Upper lobe of right lung (tissue), 1 donor: ENCODE measurements around the gene KRTAP4-1. TPM values are rescaled to one million over a fixed set of nuclear protein-coding genes. Genes with fewer than 3 reads are reported as not detected.
"Not testable (repeated sequence)": the region's sequence is repeated elsewhere in the genome, so short reads cannot be mapped to it uniquely, and the experiment has no call there.

Experiments
- ATAC-seq: fragments of 200-7000 bp; cut with Tn5 transposase; one replicate; pipeline ENCODE4 v1.9.1; 2020; ENCODE audit warnings: mild to moderate bottlenecking, moderate library complexity
- DNase-seq: peaks from one replicate; pipeline ENCODE4 v3.0.0-alpha.2; 2020
- H3K27ac ChIP-seq: fragments of 200-600 bp; one replicate; pipeline ENCODE4 v1.8.0; 2022
- H3K27me3 ChIP-seq: fragments of 200-600 bp; one replicate; pipeline ENCODE4 v1.8.0; 2022; ENCODE audit warnings: mild to moderate bottlenecking
- H3K36me3 ChIP-seq: fragments of 200-600 bp; one replicate; pipeline ENCODE4 v1.8.0; 2022
- H3K4me1 ChIP-seq: fragments of 200-600 bp; one replicate; pipeline ENCODE4 v1.8.0; 2022
- H3K4me3 ChIP-seq: fragments of 200-600 bp; one replicate; pipeline ENCODE4 v1.8.0; 2022; ENCODE audit warnings: mild to moderate bottlenecking
- H3K9me3 ChIP-seq: fragments of 200-600 bp; one replicate; pipeline ENCODE4 v1.8.0; 2022
- intact Hi-C: fragments of 100-400 bp; cut with DNase I; formaldehyde crosslinking; loops from one replicate; pipeline ENCODE4 v1.11.0; 2022
- total RNA-seq: library from RNA; stranded (reverse); fragmentation: NEBNext Ultra II Directional; extraction: Animal tissue kit (Norgen Biotek cat#: 25700); gene quantifications from one replicate; pipeline ENCODE4 v1.2.1, GENCODE V29; 2021
- TF ChIP-seq, protein P1 (sequence below): fragments of 200-600 bp; IDR thresholded peaks from one replicate; pipeline ENCODE4 v1.8.0; 2022; ENCODE audit warnings: antibody characterized with exemption
- donor health status: DM: no; HTN: yes; CAD: no; lungs with severe emphysema.

Gene KRTAP4-1
- total RNA-seq, 1 donor from 2014 or later: not detected

DNA sequence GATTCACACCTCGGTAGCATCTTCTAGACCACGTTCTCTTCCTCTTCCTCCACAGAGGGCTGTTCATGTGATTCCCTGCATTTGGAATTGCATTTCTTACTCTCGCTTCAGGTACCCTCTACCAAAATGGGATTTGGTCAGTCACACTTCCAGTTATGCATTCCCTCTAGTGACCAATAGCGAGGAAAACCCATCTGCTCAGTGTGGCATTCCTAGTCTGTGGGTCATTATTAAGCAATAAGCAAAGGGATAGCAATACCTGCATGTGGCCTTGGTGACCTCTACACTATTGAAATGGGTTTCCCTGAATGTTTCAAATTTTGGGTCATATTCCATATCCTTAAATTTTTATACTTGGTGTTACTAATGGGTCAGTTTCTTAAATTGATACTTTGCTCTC, 34.7 kb downstream of the KRTAP4-1 start:
- DNase-seq (no peak), ATAC-seq (no peak)
- H3K27ac ChIP-seq: no peak overlapping the region
- intact Hi-C loops: no loop called here
- TF ChIP-seq, protein P1, sequence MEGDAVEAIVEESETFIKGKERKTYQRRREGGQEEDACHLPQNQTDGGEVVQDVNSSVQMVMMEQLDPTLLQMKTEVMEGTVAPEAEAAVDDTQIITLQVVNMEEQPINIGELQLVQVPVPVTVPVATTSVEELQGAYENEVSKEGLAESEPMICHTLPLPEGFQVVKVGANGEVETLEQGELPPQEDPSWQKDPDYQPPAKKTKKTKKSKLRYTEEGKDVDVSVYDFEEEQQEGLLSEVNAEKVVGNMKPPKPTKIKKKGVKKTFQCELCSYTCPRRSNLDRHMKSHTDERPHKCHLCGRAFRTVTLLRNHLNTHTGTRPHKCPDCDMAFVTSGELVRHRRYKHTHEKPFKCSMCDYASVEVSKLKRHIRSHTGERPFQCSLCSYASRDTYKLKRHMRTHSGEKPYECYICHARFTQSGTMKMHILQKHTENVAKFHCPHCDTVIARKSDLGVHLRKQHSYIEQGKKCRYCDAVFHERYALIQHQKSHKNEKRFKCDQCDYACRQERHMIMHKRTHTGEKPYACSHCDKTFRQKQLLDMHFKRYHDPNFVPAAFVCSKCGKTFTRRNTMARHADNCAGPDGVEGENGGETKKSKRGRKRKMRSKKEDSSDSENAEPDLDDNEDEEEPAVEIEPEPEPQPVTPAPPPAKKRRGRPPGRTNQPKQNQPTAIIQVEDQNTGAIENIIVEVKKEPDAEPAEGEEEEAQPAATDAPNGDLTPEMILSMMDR: no peak
- no peaks in the 10 kb centered on the region for H3K27me3 ChIP-seq
- no peaks in the 10 kb centered on the region for H3K4me1 ChIP-seq
- H3K4me3 ChIP-seq: no peak overlapping the region
- no peaks in the 10 kb centered on the region for H3K9me3 ChIP-seq
- no peaks in the 10 kb centered on the region for H3K36me3 ChIP-seq

DNA sequence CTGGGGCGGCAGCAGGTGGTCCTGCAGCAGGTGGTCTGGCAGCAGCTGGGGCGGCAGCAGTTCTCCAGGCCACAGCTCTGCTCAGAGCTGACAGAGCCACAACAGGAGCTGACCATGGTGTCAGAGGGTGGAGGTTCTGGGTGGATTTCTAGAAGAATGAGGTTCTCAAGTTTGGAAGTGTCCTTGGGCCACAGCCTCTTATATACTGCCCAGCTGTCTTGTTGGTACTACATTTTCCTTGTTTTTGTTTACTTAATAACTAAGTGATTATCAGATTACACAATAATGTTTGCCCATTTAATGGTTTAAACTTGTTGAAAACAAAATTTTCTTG, 35.1 kb downstream of the KRTAP4-1 start, which contains the start of gene KRTAP4-5:
Gene KRTAP4-5 (minus strand): TSS at position 174 of the 334 bp plus-strand sequence. CDS start 58 bp downstream, at position 116.
- no peak within 1 kb of the TSS for H3K27ac ChIP-seq
- DNase-seq (no peak), ATAC-seq (no peak)
- no peaks in the 10 kb centered on the region for H3K27me3 ChIP-seq
- no peaks in the 10 kb centered on the region for H3K9me3 ChIP-seq
- no peak within 1 kb of the TSS for H3K4me3 ChIP-seq
- TF ChIP-seq, protein P1: no peak
- intact Hi-C loops: no loop called here
- H3K36me3 ChIP-seq: no peaks in the 10 kb centered on the region
- H3K4me1 ChIP-seq: no peaks in the 10 kb centered on the region

DNA sequence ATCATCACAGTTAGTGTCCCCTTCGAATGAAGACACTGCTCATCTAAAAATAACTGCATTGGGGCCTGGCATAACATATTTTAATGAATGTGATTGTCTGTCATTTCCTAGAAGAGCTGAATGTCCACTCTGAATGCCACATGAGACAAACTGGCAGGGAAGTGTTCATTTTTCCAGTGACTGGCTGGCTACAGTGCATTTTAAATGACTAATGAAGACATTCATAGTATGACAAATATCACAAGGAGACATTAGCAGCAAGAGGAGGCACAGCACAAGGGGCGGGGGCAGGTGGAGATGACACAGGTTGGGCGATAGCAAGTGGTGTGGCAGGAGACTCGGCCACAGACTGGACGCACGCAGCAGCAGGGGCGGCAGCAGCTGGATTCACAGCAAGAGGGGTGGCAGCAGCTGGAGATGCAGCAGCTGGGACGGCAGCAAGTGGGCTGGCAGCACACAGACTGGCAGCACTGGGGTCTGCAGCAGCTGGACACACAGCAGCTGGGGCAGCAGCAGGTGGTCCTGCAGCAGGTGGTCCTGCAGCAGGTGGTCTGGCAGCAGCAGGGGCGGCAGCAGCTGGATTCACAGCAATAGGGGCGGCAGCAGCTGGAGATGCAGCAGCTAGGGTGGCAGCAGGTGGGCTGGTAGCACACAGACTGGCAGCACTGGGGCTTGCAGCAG, 35.6 kb downstream of the KRTAP4-1 start:
- intact Hi-C loops, DNase-seq, H3K4me3 ChIP-seq, H3K36me3 ChIP-seq, ATAC-seq, H3K9me3 ChIP-seq, H3K4me1 ChIP-seq, H3K27ac ChIP-seq, H3K27me3 ChIP-seq: not testable (repeated sequence)

DNA sequence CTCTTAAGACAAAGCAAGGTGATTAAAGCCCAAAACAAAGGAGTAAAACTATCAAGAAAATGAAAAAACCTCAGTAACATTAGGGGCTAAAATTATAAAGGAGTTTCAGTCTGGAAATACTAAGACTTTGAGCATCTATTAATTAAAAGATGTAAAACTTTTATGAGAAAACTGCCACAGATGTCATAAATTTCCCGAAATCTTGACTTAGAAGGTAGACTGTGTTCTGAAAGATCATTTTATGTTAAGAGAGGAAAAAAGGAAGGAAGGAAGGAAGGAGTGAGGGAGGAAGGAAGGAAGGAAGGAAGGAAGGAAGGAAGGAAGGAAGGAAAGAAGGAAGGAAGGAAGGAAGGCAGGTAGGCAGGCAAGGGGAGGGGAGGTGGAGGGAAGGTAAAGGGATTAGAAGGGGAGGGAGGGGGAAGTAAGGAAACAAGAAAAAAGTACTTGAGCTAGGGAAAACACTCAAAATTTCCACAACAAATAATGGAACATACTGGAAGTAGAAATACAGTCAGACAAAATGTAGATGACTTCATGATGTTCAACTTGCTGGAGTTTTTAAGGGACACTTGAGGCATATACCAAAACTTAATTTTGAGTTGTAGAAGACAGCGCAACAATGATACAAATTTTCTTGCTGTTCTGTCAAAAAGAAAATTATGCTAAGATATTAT, 37.0 kb downstream of the KRTAP4-1 start:
- H3K27ac ChIP-seq: no peak overlapping the region
- H3K4me3 ChIP-seq: no peak overlapping the region
- ATAC-seq: no peak
- peaks cover 6% of the 10 kb centered on the region for H3K9me3 ChIP-seq
- no peak for DNase-seq
- no peaks in the 10 kb centered on the region for H3K27me3 ChIP-seq
- intact Hi-C loops: no loop called here
- H3K36me3 ChIP-seq: no peaks in the 10 kb centered on the region
- no peaks in the 10 kb centered on the region for H3K4me1 ChIP-seq
- TF ChIP-seq, protein P1: no peak

DNA sequence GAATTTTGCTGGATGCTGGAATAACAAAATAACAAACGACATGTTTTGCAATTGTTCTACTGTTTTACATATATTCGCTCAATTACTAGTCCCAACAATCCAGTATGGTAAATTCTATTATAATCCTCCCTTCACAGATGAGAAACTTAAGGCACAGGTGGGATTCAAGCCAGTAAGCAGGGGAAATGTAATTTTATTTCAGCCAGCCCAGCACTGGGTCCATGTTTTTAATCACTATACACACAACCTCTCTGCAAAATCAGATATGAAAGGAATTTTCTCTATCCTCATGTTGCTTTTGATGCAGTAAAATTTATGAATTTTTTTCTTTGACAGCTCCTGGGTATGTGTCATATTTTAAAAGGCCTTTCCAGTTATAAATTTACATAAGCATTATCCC, 39.5 kb downstream of the KRTAP4-1 start:
- Histone ChIP-seq H3K4me3 (no peak overlapping the region), H3K27me3 (no peaks in the 10 kb centered on the region), H3K4me1 (no peaks in the 10 kb centered on the region), H3K9me3 (peaks cover 10% of the 10 kb centered on the region), H3K27ac (no peak overlapping the region), H3K36me3 (no peaks in the 10 kb centered on the region)
- intact Hi-C loops: no loop called here
- DNase-seq (no peak), ATAC-seq (no peak)
- TF ChIP-seq, protein P1: no peak

DNA sequence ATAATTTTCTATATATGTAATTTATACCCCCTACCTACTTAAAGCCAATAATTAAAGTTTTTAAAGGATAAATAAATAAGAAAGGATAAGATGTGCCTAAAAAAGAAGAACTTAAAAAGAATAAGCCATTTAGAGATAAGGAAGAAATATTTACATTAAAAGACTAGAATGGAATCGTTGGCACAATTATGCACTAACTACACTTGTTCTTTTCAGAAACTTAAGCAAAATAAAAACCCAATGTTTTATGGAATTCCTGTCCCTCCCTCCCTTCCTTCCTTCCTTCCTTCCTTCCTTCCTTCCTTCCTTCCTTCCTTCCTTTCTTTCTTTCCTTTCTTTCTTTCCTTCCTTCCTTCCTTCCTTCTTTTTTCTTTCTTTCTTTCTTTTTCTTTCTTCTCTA, 39.9 kb downstream of the KRTAP4-1 start:
- TF ChIP-seq, protein P1: no peak
- intact Hi-C loops: no loop called here
- Histone ChIP-seq H3K27ac (no peak overlapping the region), H3K27me3 (no peaks in the 10 kb centered on the region), H3K4me3 (no peak overlapping the region), H3K4me1 (no peaks in the 10 kb centered on the region), H3K36me3 (no peaks in the 10 kb centered on the region), H3K9me3 (peaks cover 11% of the 10 kb centered on the region)
- no peak for DNase-seq
- ATAC-seq: no peak
